22Rv1 (cell line): ENCODE measurements around the gene PAIP1.
"Not testable (repeated sequence)": the region's sequence is repeated elsewhere in the genome, so short reads cannot be mapped to it uniquely, and the experiment has no call there.

Experiments used
- H3K27ac ChIP-seq: fragments of 450-650 bp; 2 replicates; pipeline ENCODE4 v1.5.1; 2017
- CTCF ChIP-seq: fragments of 450-650 bp; IDR thresholded peaks from 2 replicates; pipeline ENCODE4 v1.5.1; 2017; ENCODE audit warnings: mild to moderate bottlenecking
- ZFX ChIP-seq: fragments of 450-650 bp; IDR thresholded peaks from 2 replicates; pipeline ENCODE4 v1.6.1; 2017; ENCODE audit warnings: antibody characterized with exemption, borderline replicate concordance

Gene PAIP1

GRCh38 chr5:43515678-43516048, 41.2 kb downstream of the PAIP1 start:
- TF ChIP-seq ZFX (no peak), CTCF (no peak)
- peak overlapping the region; percentile 93 for H3K27ac ChIP-seq

GRCh38 chr5:43514816-43515677, 41.8 kb downstream of the PAIP1 start, which contains the start of gene C5orf34:
C5orf34 (minus strand) TSS chr5:43515148; CDS start chr5:43509339, 5,809 bp downstream.
- TF ChIP-seq CTCF: 0 out of 2 replicates have a peak, but pooled peaks have one; percentile 14
- no peak for TF ChIP-seq ZFX
- peak within 1 kb of the TSS; percentile 93 for H3K27ac ChIP-seq

- H3K27ac ChIP-seq: peak overlapping the region; percentile 93
- TF ChIP-seq ZFX: no peak
- no peak for TF ChIP-seq CTCF
These were observed 42.4 kb downstream of the PAIP1 start for GRCh38 chr5:43514471-43514815.

GRCh38 chr5:43514025-43514424, 42.9 kb downstream of the PAIP1 start:
- peak overlapping the region; percentile 93 for H3K27ac ChIP-seq

GRCh38 chr5:43511062-43511461, 45.8 kb downstream of the PAIP1 start:
- not testable (repeated sequence) for H3K27ac ChIP-seq

More at GRCh38 chr5:43514025-43514424, 42.9 kb downstream of the PAIP1 start:
- TF ChIP-seq CTCF (no peak), ZFX (no peak)

- H3K27ac ChIP-seq: no peak overlapping the region
- TF ChIP-seq CTCF: no peak
- no peak for TF ChIP-seq ZFX
These were observed 58.3 kb downstream of the PAIP1 start for GRCh38 chr5:43498581-43498980.

- TF ChIP-seq ZFX: no peak
- no peak for TF ChIP-seq CTCF
- no peak overlapping the region for H3K27ac ChIP-seq
These were observed 59.4 kb downstream of the PAIP1 start for GRCh38 chr5:43497311-43498104.
